CD4-positive, alpha-beta T cell treated with Interleukin-4 for 1 hour (primary cell): ENCODE measurements around the gene CDYL2.

Experiments used
- DNase-seq, 2 donors: peaks; one replicate each; pipeline ENCODE4 v3.0.0-alpha.2; 2020 to 2022

The CDYL2 gene

GRCh38 chr16:80703131-80704071, 101.0 kb downstream of the CDYL2 start:
- no peak for DNase-seq

GRCh38 chr16:80702696-80703095, 101.7 kb downstream of the CDYL2 start:
- DNase-seq = no peak

GRCh38 chr16:80700558-80700957, 103.8 kb downstream of the CDYL2 start:
- DNase-seq = no peak

- DNase-seq = no peak
These were observed 109.4 kb downstream of the CDYL2 start for GRCh38 chr16:80695020-80695419.

- DNase-seq = no peak
These were observed 110.8 kb downstream of the CDYL2 start for GRCh38 chr16:80693553-80693952.

GRCh38 chr16:80692270-80692669, 112.1 kb downstream of the CDYL2 start:
- DNase-seq = no peak

- no peak for DNase-seq
These were observed 113.2 kb downstream of the CDYL2 start for GRCh38 chr16:80691111-80691741.

GRCh38 chr16:80689487-80689886, 114.9 kb downstream of the CDYL2 start:
- DNase-seq = no peak

- no peak for DNase-seq
These were observed 116.8 kb downstream of the CDYL2 start for GRCh38 chr16:80687606-80688005.

- no peak for DNase-seq
These were observed 119.5 kb downstream of the CDYL2 start for GRCh38 chr16:80684906-80685305.

GRCh38 chr16:80684136-80684765, 120.1 kb downstream of the CDYL2 start:
- no peak for DNase-seq

GRCh38 chr16:80683646-80684045, 120.8 kb downstream of the CDYL2 start:
- no peak for DNase-seq

GRCh38 chr16:80682421-80683070, 121.9 kb downstream of the CDYL2 start:
- no peak for DNase-seq

- no peak for DNase-seq
These were observed 123.0 kb downstream of the CDYL2 start for GRCh38 chr16:80681436-80681835.

- DNase-seq = no peak
These were observed 123.6 kb downstream of the CDYL2 start for GRCh38 chr16:80680839-80681238.

GRCh38 chr16:80680046-80680445, 124.4 kb downstream of the CDYL2 start:
- no peak for DNase-seq

GRCh38 chr16:80674884-80675283, 129.5 kb downstream of the CDYL2 start:
- no peak for DNase-seq

- DNase-seq = no peak
These were observed 132.0 kb downstream of the CDYL2 start for GRCh38 chr16:80672379-80672778.

- DNase-seq = no peak
These were observed 133.0 kb downstream of the CDYL2 start for GRCh38 chr16:80671281-80671849.

- DNase-seq = peak; percentile 21 to 49
These were observed 134.1 kb downstream of the CDYL2 start for GRCh38 chr16:80670170-80670865.

- no peak for DNase-seq
These were observed 134.7 kb downstream of the CDYL2 start for GRCh38 chr16:80669673-80670072.

- DNase-seq = no peak
These were observed 136.5 kb downstream of the CDYL2 start for GRCh38 chr16:80667925-80668324.
